Testis (tissue), 2 donors: ENCODE results near the gene DCP1B.

Experiments
- POLR2A ChIP-seq: fragments of 450-650 bp; IDR thresholded peaks from one replicate; pipeline ENCODE4 v1.6.1; 2017; ENCODE audit warnings: antibody characterized with exemption, mild to moderate bottlenecking, moderate library complexity
- TF ChIP-seq, protein P1 (sequence below), 3 experiments: fragments of 450-650 bp in 2 of 3; fragments of 200-600 bp in 1 of 3; sonication (generic) in 1 of 3; IDR thresholded peaks; one replicate each; pipeline ENCODE4 v1.5.1; 2016 to 2019; ENCODE audit warnings: antibody characterized with exemption in 3 of 3, mild to moderate bottlenecking in 2 of 3, moderate library complexity in 1 of 3

- TF ChIP-seq, protein P1, sequence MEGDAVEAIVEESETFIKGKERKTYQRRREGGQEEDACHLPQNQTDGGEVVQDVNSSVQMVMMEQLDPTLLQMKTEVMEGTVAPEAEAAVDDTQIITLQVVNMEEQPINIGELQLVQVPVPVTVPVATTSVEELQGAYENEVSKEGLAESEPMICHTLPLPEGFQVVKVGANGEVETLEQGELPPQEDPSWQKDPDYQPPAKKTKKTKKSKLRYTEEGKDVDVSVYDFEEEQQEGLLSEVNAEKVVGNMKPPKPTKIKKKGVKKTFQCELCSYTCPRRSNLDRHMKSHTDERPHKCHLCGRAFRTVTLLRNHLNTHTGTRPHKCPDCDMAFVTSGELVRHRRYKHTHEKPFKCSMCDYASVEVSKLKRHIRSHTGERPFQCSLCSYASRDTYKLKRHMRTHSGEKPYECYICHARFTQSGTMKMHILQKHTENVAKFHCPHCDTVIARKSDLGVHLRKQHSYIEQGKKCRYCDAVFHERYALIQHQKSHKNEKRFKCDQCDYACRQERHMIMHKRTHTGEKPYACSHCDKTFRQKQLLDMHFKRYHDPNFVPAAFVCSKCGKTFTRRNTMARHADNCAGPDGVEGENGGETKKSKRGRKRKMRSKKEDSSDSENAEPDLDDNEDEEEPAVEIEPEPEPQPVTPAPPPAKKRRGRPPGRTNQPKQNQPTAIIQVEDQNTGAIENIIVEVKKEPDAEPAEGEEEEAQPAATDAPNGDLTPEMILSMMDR (IDR thresholded peaks at IDR 0.05) = no peak
- TF ChIP-seq POLR2A = no peak
Measured at GRCh38 chr12:2051700-2052621, 47.7 kb upstream of the DCP1B start.
